ENCODE results near the gene FSTL4. TPM values are rescaled to one million over a fixed set of nuclear protein-coding genes. Genes with fewer than 3 reads are reported as not detected.
A peak's percentile ranks its signal among the peaks of the same experiment; 100 is the strongest.

The FSTL4 gene
- total RNA-seq, 1 experiment from 2014 or later: not detected

- intact Hi-C loops (cut with micrococcal nuclease; ENCODE audit: unreplicated experiment): no loop called here
- no TSS peak for BruUV-seq (replicated peaks)
- peak in 1 of 2 experiments; percentile 30 for DNase-seq
- no peak overlapping the region for H3K27ac ChIP-seq
- no peak overlapping the region for H3K4me3 ChIP-seq
- POLR2A ChIA-PET (ENCODE audit: unreplicated experiment): no interaction called here
- no peak overlapping the region for H3K4me2 ChIP-seq
- H3K9me3 ChIP-seq (ENCODE audit: insufficient read depth, low read depth): no peaks in the 10 kb centered on the region
- CTCF ChIA-PET: interaction anchor here (0.5 kb wide), 1 partner anchor 180 kb away, joined by 19 read pairs; no protein-coding TSS in a partner anchor
- no peak overlapping the region for H2AFZ ChIP-seq
- H3F3A ChIP-seq (ENCODE audit: insufficient read depth, low read depth): peaks cover 22% of the 10 kb centered on the region
- H3K27me3 ChIP-seq (ENCODE audit: insufficient read depth, low read depth): no peaks in the 10 kb centered on the region
- TF ChIP-seq EZH2 (IDR thresholded peaks at IDR 0.05; ENCODE audit: low read depth): no peak
- TF ChIP-seq, protein P1, sequence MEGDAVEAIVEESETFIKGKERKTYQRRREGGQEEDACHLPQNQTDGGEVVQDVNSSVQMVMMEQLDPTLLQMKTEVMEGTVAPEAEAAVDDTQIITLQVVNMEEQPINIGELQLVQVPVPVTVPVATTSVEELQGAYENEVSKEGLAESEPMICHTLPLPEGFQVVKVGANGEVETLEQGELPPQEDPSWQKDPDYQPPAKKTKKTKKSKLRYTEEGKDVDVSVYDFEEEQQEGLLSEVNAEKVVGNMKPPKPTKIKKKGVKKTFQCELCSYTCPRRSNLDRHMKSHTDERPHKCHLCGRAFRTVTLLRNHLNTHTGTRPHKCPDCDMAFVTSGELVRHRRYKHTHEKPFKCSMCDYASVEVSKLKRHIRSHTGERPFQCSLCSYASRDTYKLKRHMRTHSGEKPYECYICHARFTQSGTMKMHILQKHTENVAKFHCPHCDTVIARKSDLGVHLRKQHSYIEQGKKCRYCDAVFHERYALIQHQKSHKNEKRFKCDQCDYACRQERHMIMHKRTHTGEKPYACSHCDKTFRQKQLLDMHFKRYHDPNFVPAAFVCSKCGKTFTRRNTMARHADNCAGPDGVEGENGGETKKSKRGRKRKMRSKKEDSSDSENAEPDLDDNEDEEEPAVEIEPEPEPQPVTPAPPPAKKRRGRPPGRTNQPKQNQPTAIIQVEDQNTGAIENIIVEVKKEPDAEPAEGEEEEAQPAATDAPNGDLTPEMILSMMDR (conservative IDR thresholded peaks at IDR 0.05): no peak
- H3K36me3 ChIP-seq (ENCODE audit: low read depth): no peaks in the 10 kb centered on the region
- H3K4me1 ChIP-seq (replicated peaks; ENCODE audit: insufficient read depth): peaks cover 29% of the 10 kb centered on the region
- H3K9me2 ChIP-seq (ENCODE audit: insufficient read depth): no peaks in the 10 kb centered on the region
- no peaks in the 10 kb centered on the region for H3K79me2 ChIP-seq (ENCODE audit: low read depth)
- no peaks in the 10 kb centered on the region for H4K20me1 ChIP-seq (ENCODE audit: insufficient read depth)
Measured at GRCh38 chr5:133461796-133462516, 150.4 kb downstream of the FSTL4 start.

GRCh38 chr5:133460172-133460758 lies 152.1 kb downstream of the FSTL4 start:
- ChIA-PET CTCF (no interaction called here), POLR2A (ENCODE audit: unreplicated experiment) (no interaction called here)
- no peak overlapping the region for H3K27ac ChIP-seq
- H3K4me1 ChIP-seq (replicated peaks; ENCODE audit: insufficient read depth): peaks cover 45% of the 10 kb centered on the region
- peaks cover 37% of the 10 kb centered on the region for H3F3A ChIP-seq (ENCODE audit: insufficient read depth, low read depth)
- H4K20me1 ChIP-seq (ENCODE audit: insufficient read depth): no peaks in the 10 kb centered on the region
- no peaks in the 10 kb centered on the region for H3K36me3 ChIP-seq (ENCODE audit: low read depth)
- no peaks in the 10 kb centered on the region for H3K79me2 ChIP-seq (ENCODE audit: low read depth)
- H3K9me2 ChIP-seq (ENCODE audit: insufficient read depth): no peaks in the 10 kb centered on the region
- intact Hi-C loops (cut with micrococcal nuclease; ENCODE audit: unreplicated experiment): loop anchor here (1.0 kb wide), 1 partner anchor 349 kb away; no protein-coding TSS in a partner anchor
- no peak overlapping the region for H2AFZ ChIP-seq
- H3K27me3 ChIP-seq (ENCODE audit: insufficient read depth, low read depth): no peaks in the 10 kb centered on the region
- TF ChIP-seq, protein P1 (conservative IDR thresholded peaks at IDR 0.05): peak; percentile 66
- TF ChIP-seq EZH2 (IDR thresholded peaks at IDR 0.05; ENCODE audit: low read depth): no peak
- no TSS peak for BruUV-seq (replicated peaks)
- no peak overlapping the region for H3K4me2 ChIP-seq
- H3K4me3 ChIP-seq: no peak overlapping the region
- peak in 1 of 2 experiments; percentile 21 for DNase-seq
- H3K9me3 ChIP-seq (ENCODE audit: insufficient read depth, low read depth): no peaks in the 10 kb centered on the region

DNA sequence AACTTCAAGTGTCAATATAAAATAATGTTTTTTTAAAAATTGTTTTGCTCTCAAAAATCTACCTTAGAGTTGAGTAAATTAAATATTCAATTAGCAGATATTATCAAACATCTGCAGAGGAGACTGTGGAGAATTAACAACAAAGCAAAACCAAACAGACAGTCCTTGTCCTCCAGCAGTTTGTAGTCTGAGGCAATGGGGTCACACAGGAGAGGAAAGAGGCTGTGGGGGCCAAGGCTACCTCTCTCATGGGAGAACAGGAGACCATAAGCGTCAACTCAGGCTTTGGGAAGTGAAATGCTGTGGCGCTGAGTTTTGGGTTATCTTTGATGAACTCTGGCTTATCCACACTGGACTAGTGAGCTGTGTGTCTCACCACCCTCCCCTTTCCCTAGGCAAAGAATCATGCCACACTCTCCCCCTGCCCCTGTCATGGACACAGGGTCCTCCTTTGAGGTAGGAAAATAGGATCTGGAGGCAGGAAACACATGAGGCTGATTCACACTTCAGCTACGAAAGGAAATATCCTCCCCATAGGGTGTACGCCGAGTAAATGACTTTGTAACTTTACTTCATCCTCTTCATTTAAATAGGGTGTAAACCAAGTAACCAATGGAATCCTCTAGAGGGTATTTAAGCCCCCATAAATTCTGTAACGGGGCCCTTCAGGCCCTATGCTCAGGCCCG lies 152.7 kb downstream of the FSTL4 start:
- Histone ChIP-seq H3K9me3 (ENCODE audit: insufficient read depth, low read depth) (no peaks in the 10 kb centered on the region), H2AFZ (no peak overlapping the region), H3K4me2 (no peak overlapping the region), H3K36me3 (ENCODE audit: low read depth) (no peaks in the 10 kb centered on the region), H3K79me2 (ENCODE audit: low read depth) (no peaks in the 10 kb centered on the region), H3K27ac (no peak overlapping the region), H3K27me3 (ENCODE audit: insufficient read depth, low read depth) (no peaks in the 10 kb centered on the region), H3K4me3 (no peak overlapping the region), H3K9me2 (ENCODE audit: insufficient read depth) (no peaks in the 10 kb centered on the region), H3K4me1 (replicated peaks; ENCODE audit: insufficient read depth) (peaks cover 51% of the 10 kb centered on the region), H4K20me1 (ENCODE audit: insufficient read depth) (no peaks in the 10 kb centered on the region), H3F3A (ENCODE audit: insufficient read depth, low read depth) (peaks cover 39% of the 10 kb centered on the region)
- no TSS peak for BruUV-seq (replicated peaks)
- CTCF ChIA-PET: no interaction called here
- no peak for TF ChIP-seq EZH2 (IDR thresholded peaks at IDR 0.05; ENCODE audit: low read depth)
- TF ChIP-seq, protein P1 (conservative IDR thresholded peaks at IDR 0.05): no peak
- POLR2A ChIA-PET (ENCODE audit: unreplicated experiment): no interaction called here
- intact Hi-C loops (cut with micrococcal nuclease; ENCODE audit: unreplicated experiment): loop anchor here (1.0 kb wide), 1 partner anchor 348 kb away; no protein-coding TSS in a partner anchor
- DNase-seq: no peak
